Hematopoietic multipotent progenitor cell treated with erythropoietin and hydrocortisone succinate and interleukin-3 and kit ligand, for 8 days (in vitro differentiated cells): Measurements from ENCODE around the gene KRT32.

Experiments used
- DNase-seq: peaks from one replicate; pipeline ENCODE4 v3.0.0-alpha.2; 2015

The KRT32 gene

DNA sequence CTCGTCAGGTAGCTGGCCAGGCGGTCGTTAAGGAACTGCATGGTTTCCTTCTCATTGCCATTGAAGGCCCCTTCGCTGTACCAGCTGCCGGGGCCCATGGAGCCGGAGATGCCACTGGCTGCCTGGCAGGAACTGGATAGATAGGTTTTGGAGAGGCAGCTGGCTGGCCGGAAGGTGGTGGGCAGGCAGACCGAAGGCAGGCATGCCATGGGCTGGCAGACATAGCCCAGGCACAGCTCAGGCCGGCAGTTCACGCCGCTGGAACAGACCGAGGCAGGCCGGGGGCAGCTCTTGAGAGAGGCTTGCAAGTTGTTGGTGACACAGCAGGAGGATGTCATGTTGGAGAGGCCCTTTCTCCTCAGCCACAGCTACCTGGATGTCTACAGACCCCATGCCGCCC lies at the start of gene KRT32:
KRT32 (minus strand) TSS at position 399 of the 400 bp plus-strand sequence; CDS start at position 338, 61 bp downstream.
- no peak for DNase-seq

DNA sequence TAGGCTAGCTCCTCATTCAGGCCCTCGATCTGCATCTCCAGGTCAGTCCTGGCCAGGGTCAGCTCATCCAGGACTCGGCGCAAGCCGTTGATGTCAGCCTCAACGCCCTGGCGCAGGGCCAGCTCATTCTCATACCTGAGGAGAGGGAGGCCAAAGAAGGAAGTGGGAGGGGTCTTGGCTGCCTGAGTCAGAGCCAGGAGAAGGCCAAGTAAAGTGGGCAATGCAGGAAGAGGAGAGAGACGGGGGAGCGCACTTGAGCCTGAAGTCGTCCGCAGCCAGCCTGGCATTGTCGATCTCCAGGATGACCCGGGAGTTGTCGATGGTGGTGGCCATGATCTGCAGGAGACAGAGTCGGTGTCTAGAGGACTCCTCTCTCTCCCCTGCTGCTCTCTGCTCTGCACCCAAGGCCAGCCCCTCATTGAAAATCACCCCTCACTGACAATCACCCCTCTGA lies 49.7 kb upstream of the KRT32 start:
- DNase-seq: no peak

DNA sequence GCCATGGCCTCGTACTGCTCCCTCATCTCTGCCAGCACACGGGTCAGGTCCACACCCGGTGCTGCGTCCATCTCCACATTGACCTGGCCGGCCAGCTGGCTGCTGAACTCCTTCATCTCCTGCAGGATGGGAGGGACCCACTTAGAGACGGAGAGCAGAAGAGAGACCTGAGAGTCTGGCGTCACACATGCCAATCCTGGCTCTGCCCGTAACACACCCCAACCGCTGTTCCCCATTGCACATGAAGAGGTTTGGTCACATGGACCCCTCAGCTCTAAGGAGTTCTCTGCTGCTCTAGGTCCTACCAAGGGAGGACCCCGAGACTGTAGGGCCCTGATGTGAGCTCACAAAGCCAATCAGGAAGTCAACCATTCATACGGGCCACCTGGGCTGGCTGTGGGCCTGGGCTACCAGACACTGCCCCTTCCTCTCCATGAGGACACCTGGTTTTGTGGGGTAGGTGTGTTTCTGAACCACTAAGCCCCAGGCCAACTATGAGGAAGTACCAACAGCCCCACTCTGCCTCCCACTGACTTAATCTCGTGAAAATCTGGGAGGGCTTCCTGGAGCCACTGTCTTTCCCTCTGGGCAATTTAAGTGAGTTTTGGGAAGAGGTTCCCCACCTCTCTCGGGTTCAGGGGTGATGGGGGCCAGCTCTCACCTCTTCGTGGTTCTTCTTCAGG lies 49.1 kb upstream of the KRT32 start:
- no peak for DNase-seq

DNA sequence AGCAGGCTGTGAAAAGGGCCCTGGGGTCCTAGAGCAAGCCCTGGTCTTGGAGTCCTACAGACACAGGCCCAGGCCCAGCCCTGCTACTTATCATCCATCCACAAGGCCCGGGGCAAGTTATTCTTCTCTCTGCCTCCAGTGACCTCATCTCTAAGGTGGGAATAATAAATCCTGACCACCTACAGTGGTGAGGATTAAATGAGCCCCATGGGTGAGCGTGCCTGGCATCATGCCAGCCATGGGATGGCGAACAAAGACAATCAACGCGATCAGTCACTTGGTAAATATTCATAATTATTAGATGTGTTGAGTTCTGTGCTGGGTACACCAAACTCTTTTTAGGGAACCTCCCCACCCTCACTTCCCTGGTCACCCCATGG lies 46.0 kb upstream of the KRT32 start:
- DNase-seq: no peak

DNA sequence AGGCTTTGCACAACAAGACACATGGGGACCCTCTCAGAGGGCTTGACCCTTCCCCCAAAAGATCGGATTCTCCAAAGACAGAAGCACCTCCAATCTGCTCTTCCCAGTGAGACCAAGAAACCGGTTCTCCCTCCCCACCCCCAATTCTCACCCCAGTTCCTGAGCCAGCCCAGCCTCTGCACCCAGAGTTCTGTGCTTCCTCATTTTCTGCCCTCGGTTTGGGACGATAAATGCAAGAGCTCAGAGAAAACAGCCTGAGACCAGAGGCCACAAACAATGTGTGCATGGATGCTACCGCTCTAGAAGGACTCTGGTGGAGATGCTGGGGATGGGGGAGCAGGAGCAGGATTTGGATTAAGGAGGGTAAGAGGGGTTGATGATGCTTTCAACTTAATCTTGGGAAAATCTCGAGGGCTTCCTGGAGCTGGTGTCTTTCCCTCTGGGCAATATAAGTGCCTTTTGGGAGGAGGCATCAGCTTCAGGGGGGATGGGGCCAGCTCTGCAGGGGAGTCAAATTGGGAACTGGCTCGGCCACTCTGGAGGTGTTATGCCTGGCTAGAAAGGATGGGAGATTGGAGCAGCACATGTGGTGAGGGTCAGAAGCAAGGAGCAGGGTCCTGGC lies 45.5 kb upstream of the KRT32 start:
- DNase-seq: no peak

DNA sequence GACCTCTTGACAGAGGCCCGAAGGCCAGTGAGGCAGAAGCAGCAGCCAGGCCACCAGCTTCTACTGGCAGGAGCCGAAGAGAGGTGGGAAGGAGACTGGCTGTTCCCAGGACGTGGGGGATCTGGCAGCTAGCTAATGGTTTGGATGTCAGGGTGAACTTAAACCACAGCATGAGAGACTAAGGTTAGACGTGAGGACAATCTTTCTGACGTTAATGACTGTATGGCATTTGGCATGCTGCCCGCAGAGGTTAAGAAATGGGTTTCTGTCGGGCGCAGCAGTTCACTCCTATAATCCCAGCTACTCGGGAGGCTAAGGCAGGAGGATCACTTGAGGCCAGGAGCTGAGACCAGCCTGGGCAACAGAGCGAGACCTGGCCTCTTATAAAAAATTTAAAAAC lies 44.5 kb upstream of the KRT32 start:
- DNase-seq: peak; percentile 13

DNA sequence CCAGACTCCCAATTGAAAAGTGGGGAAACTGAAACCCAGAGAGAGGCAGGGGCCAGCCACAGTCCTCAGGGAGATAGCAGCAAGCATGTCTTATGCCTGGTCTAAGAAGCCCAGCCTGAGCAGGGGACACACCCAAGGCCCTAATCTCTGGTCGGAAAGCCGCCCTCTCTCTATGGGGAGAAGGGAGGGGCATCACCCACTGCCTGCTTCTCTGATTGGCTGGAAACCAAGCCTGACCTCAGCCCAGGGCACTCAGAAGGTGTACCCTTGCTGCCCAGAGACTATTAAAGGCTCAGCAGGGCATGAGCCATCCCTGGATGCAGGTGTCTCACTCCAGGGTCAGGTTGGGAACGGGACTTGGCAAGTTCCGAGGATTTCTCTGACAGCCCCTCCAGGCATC lies 43.9 kb upstream of the KRT32 start:
- peak; percentile 92 for DNase-seq

DNA sequence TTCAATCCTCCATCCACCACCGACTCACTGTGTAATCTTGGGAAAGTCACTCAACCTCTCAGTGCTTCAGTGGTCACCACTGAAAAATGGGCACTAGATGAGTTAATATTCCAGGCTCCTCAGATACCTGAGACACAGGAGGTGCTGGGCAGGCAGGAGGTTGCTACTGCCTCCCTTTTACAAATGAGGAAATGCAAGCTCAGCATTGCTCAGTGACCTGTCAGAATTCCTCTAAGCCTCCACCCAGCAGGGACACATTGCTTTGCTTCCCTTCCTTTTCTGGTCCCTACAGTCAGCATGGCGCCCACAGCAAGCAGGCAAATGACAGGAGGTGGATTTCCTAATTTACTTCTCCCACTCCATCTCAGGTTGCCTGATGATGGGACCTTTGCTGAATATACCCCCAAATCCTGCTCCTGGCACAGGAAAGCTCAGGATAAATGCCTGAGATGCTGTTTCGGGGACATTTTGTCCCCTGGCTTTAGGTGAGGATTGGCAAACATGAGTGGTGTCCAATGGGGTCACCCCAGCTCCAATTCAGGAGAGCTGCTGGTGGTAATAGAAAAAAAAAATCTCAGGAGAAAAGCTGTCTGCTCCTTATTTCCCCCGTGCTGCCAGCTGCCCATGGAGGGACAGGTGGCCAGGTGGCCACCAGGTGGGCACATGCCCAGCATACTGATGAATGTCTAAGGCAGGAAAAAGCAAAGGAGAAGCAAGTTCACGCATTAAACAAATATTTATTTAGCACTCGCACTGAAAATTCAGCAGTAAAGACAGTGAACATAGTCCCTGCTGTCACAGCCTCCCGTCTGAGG lies 43.3 kb upstream of the KRT32 start:
- DNase-seq: no peak

DNA sequence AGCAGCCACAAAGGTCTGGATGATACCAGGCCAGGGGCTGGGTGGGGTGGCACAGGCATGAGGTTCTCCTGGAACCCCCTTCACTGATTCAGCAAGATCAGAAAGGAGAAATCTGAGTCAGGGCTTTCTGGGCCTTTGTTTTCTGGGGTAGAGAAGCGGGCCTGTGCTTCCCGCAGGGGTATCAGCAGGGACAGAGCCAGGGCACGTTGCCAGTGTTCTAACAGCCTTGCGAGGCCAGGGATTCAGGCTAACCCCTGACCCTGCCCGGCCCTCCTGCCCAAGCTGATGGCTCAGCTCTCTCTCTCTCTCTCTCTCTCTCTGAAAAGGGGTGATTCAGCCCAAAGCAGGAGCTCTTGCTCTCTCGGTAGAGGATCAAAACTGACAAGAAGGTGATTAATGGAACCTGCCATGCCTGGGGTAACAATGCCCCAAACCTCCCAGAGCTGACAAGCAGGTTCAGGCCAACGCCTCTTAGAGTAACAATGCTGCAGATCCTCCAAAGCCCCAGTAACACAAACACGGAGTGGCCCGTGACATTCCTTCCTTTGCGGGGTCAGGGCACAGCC lies 40.2 kb upstream of the KRT32 start:
- DNase-seq: peak; percentile 4

DNA sequence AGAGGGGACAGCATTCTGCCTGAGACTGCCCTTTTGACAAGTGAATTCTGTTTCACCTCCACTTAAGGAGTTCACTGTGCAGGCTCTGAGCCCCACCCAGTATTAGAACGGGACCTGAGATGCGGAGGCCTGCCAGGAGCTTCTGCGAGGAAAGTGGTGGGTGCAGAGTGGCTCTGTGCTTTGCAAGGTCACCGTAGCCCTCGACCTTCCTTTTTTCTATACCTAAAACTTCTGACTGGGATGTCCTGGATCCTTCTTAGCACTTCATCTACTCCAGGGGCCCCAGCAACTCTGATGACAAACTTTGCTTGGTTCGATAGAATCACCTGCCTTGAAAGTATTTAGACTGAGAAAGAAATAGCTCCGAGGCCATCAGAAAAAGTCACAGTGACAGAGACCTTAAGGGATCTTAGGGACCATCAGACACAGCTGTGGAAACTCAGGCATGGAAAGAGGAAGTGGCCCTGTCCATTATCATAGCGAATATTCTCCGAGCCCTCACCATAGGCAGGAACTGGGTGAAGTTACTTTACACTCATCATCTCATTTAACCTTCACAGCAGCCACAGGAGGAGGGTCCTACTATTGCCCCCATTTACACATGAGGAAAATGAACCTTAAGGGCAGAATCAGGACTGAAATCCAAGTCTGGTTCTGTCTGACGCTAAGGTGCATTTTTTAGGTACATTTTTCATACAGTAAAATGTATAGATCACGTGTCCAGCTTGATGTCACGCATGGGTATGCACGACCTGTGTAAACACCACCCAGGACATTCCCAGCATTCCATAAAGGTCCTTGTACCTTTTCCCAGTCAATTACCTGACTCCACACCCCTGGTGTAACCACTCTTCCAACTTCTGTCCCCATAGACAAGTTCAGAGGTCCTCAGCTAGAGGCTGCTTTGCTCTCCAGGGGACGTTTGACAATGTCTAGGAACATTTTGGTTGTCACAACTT lies 38.9 kb upstream of the KRT32 start:
- DNase-seq: peak; percentile 13

DNA sequence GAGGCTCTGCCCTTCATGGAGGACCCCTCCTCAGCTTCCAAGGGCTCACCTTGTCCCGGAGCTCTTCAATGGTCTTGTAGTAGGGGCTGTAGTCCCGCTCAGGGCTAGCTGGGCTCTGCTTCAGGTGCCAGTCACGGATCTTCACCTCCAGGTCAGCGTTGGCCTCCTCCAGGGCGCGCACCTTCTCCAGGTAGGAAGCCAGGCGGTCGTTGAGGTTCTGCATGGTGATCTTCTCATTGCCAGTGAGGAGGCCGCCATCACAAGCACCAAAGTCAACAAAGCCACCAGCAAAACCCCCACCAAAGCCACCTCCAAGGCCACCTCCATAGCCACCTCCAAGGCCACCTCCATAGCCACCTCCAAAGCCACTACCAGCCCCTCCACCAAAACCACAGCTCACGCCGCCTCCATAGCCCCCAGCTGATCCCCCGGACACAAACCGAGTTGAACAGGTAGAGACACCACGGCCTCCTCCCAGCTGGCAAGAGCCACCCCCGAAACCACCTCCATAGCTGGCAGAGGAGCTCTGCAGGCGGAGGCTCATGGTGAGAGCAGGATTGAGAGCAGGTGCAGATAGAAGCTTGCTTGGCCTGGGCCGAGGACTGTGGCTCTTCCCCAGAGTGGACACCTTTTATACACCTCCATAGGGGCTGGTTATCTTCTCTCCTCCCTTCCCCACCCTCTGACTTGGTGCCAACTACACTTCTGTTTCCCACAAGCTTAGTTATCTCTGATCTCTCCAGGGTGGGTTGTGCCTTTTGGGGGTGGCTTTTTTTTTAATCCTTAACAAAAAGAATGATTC lies 38.0 kb upstream of the KRT32 start, which contains the start of gene KRT13:
KRT13 (minus strand) TSS at position 606 of the 802 bp plus-strand sequence; CDS start at position 544, 62 bp downstream.
- DNase-seq: peak; percentile 86

DNA sequence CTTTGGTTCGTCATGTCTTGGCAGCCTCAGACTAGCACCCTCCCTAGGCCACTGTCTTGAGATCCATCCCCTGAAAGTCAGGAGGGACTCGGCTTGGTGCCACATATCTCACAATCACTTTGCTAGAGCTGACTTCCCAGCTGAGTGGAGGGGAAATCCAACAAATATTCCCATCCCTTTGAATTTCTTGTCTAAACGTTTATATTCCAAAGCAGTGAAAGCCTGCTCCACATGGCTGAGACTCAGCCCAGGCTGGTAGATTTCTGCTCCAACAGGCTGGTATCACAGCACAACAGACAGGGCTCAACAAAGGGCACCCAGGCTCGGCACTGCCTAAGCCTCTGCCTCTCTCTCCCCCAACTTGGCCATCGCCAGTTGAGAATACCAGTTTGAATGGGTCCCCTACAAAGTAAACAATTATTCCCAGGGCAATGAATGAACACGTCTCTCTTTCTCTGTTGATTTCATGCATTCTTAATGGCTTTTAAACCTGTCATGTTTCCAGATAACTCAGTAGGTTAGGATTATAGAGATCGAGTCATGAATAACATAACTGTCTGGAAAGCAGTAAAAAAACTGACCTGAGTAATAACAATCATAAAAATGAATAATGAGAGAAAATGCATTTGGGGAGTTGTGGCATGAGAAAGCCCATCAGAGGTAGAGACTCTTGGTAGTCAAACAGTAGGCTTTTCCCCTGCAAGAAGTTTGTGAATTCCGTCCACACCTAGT lies 37.2 kb upstream of the KRT32 start:
- peak; percentile 30 for DNase-seq

DNA sequence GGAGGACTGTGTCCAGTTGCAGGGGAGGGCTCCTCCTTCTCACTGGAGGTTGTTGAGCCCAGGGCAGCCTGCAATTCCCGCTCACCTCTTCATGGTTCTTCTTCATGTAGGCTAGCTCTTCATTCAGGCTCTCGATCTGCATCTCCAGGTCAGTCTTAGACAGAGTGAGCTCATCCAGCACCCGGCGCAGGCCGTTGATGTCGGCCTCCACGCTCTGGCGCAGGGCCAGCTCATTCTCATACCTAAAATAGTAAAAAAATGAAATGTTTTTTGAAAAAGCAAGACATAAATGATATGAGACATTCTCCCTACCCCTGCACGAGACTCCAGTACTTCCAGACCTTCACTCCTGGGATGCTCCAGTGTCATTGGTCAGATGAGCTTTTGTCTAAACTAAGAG lies 36.0 kb upstream of the KRT32 start:
- DNase-seq: no peak

DNA sequence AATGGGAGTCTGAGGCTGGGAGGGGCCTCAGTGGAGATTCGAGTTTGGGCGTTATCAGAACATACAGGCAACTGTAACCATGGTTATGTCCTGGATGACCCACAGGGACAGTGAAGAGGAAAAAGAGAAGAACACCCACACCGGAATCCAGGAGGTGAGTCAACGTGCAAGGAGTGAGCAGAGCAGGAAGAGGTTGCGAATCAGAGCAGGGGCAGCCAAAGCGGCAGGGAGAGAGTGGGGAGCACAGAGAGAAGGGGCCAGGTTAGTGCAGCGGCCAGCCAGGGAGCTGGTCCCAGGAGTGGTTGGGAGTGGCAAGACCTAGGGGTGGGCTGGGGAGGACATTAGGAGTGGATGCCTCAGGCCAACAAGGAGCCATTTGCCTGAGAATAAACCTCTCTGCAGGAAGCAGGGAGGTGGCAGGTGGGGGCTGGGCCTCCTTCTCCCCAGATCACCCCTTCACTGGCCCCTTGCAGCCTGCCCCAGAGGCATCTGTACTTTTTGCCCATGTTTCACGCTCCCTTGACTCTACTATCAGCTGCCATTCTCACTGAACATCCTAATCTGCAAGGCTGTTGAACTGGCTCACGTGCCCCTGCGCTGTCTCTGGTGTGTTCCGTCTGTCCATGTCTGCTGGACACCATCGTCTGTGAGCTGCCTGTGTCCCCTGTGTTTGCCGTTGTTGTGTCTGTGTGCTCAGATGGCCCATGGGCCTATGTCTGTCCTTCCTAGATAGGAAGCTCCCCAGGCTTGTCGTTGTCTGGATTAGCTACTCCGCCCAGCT lies 33.1 kb upstream of the KRT32 start:
- peak; percentile 88 for DNase-seq

DNA sequence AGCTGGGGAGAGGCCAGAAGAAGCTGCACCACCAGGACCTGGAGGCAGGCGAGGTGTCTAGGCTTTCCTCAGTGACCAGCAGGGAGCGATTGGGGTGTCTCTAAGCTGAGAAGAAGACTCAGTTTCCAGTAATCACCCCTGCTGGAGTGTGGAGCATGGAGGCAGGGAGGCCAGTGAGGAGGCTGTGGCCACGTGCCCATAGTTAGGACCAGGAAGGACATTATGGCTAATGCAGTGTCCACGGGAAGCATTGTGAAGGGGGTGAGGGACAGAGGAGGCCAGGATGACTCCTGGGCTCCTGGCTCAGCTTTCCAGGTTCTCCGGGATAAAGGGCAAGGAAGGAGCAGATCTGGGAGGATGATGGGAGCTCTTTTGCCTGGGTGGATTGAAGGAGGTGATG lies 32.5 kb upstream of the KRT32 start:
- no peak for DNase-seq

DNA sequence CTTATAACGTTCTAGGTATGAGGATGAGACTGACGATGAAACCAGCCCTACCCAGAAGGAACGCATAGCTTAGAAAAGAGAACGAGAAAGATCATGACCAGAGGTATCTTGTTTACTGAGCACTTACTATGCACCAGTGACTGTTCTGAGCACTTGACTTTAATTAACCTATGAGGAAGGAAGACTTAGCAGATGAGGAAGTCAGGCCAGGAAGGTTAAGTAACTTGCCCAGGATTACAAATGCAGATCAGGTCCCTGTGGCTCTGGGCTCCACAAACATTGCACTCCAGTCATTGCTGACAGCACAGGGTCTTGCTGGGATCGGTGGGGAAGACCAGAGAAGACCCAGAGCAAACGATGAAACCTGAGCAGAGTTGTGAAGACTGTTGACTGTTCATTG lies 31.1 kb upstream of the KRT32 start:
- DNase-seq: peak; percentile 25

DNA sequence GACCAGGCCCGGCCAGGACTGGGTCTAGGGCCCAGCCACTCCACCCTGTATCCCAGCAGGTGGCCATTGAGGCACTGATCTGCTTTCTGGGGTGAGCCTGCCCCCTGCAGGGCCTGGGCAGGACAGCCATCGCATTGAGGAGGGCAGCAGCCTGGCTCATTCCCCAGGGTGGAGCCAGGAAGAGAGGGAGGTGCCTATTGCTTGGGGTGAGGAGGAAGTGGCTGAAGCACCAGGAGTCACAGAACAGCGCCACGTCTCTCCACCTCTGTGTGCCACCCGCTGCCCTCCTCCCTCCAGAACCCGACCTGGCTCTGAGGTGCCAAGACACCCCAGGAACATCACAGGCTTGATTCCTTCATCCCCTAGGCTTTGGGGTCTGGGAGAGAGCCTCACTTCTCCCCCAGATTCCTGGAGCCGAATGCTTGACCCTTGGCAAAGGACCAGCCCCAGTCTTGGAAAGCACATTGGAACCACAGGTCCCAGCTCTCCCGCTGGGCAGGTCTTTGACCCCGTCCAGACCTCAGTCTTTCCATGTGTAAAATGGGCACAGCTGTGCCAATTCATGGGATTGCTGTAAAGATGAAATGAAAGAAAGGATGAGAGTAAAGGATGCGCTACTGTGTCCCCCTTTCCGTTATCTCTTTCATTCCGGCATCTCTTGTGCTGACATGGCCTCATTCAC lies 29.8 kb upstream of the KRT32 start:
- peak; percentile 95 for DNase-seq

DNA sequence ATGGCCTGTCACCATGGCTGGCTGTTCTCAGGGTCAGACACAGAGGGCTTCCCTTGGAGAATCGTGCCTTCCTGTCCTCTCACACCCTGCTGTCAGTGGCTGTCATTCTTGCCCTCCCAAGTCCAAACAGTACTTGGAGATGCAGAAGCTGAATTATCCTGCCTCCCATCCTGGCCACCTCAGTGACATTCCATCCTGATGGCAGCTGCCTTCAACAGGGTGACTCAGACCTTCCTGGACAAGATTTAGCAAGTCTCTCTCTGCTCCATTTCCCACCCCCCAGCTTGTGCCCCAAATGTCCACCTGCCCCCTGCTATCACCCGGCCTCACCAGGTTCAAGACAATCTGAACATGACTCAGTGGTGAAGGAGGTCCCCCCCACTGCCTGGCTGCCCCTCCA lies 27.3 kb upstream of the KRT32 start:
- no peak for DNase-seq

DNA sequence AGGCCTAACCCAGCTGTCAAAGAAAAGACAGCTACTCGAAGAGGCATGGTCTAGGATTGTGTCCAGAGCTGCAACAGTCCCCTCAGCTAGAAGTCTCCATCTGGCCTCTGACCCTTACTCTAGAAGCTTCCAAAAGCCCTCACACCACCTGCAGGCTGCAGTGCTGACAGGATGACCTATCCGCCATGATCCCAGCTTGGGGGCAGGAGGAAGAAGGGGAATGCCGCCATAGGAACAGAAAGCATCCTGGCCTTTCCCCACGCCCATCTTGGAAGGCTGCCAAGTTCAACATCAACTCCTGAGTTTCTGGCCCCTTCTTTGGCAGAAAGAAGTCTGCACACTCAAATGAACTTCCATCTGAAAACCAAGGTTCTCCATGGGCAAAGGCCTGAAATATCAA lies 25.6 kb upstream of the KRT32 start:
- peak; percentile 8 for DNase-seq
